ENCODE data around the gene GYS2.

The GYS2 gene

GRCh38 chr12:21507849-21508248, 96.8 kb downstream of the GYS2 start:
- no peak for DNase-seq (ENCODE audit: low read depth in 1 of 2, low spot score in 1 of 2)
- no peaks in the 10 kb centered on the region for H3K27me3 ChIP-seq (ENCODE audit: insufficient read depth, poor library complexity, severe bottlenecking)
- TF ChIP-seq SPI1 (IDR thresholded peaks at IDR 0.05; ENCODE audit: borderline replicate concordance, low read depth) (no peak), GABPA (IDR thresholded peaks at IDR 0.05; ENCODE audit: low read depth) (no peak), REST (IDR thresholded peaks at IDR 0.05; ENCODE audit: insufficient replicate concordance, low read depth) (no peak), CTCF (IDR thresholded peaks at IDR 0.05; ENCODE audit: insufficient read depth, low read length) (no peak), POLR2AphosphoS5 (IDR thresholded peaks at IDR 0.05; ENCODE audit: low read depth) (no peak)
- no peak overlapping the region for H3K27ac ChIP-seq (replicated peaks)
- no peak overlapping the region for H3K4me3 ChIP-seq (replicated peaks; ENCODE audit: insufficient read depth, low read length)

- Histone ChIP-seq H3K4me3 (replicated peaks; ENCODE audit: insufficient read depth, low read length) (no peak overlapping the region), H3K27ac (replicated peaks) (no peak overlapping the region), H3K27me3 (ENCODE audit: insufficient read depth, poor library complexity, severe bottlenecking) (no peaks in the 10 kb centered on the region)
- DNase-seq (ENCODE audit: low read depth in 1 of 2, low spot score in 1 of 2) = no peak
- no peak for TF ChIP-seq POLR2AphosphoS5 (IDR thresholded peaks at IDR 0.05; ENCODE audit: low read depth)
- TF ChIP-seq REST (IDR thresholded peaks at IDR 0.05; ENCODE audit: insufficient replicate concordance, low read depth) = peak; percentile 70
- TF ChIP-seq GABPA (IDR thresholded peaks at IDR 0.05; ENCODE audit: low read depth) = no peak
Observed at GRCh38 chr12:21505888-21506287, 98.8 kb downstream of the GYS2 start.

GRCh38 chr12:21502872-21503271, 101.8 kb downstream of the GYS2 start:
- H3K4me3 ChIP-seq (replicated peaks; ENCODE audit: insufficient read depth, low read length) = peak overlapping the region; percentile 97
- H3K27ac ChIP-seq (replicated peaks) = peak overlapping the region; percentile 82
- no peak for DNase-seq (ENCODE audit: low read depth in 1 of 2, low spot score in 1 of 2)
- no peaks in the 10 kb centered on the region for H3K27me3 ChIP-seq (ENCODE audit: insufficient read depth, poor library complexity, severe bottlenecking)
- TF ChIP-seq GABPA (IDR thresholded peaks at IDR 0.05; ENCODE audit: low read depth) (no peak), CTCF (IDR thresholded peaks at IDR 0.05; ENCODE audit: insufficient read depth, low read length) (no peak), SPI1 (IDR thresholded peaks at IDR 0.05; ENCODE audit: borderline replicate concordance, low read depth) (no peak), POLR2AphosphoS5 (IDR thresholded peaks at IDR 0.05; ENCODE audit: low read depth) (no peak), REST (IDR thresholded peaks at IDR 0.05; ENCODE audit: insufficient replicate concordance, low read depth) (no peak)

GRCh38 chr12:21502164-21502496, 102.5 kb downstream of the GYS2 start:
- H3K27me3 ChIP-seq (ENCODE audit: insufficient read depth, poor library complexity, severe bottlenecking) = no peaks in the 10 kb centered on the region
- peak overlapping the region; percentile 97 for H3K4me3 ChIP-seq (replicated peaks; ENCODE audit: insufficient read depth, low read length)
- TF ChIP-seq POLR2AphosphoS5 (IDR thresholded peaks at IDR 0.05; ENCODE audit: low read depth) (no peak), REST (IDR thresholded peaks at IDR 0.05; ENCODE audit: insufficient replicate concordance, low read depth) (no peak), SPI1 (IDR thresholded peaks at IDR 0.05; ENCODE audit: borderline replicate concordance, low read depth) (no peak), CTCF (IDR thresholded peaks at IDR 0.05; ENCODE audit: insufficient read depth, low read length) (no peak), GABPA (IDR thresholded peaks at IDR 0.05; ENCODE audit: low read depth) (no peak)
- DNase-seq (ENCODE audit: low read depth in 1 of 2, low spot score in 1 of 2) = peak in 1 of 2 experiments; percentile 24
- H3K27ac ChIP-seq (replicated peaks) = peak overlapping the region; percentile 82

All from HL-60 (cell line).